ENCODE results near the gene COL26A1.

The COL26A1 gene

DNA sequence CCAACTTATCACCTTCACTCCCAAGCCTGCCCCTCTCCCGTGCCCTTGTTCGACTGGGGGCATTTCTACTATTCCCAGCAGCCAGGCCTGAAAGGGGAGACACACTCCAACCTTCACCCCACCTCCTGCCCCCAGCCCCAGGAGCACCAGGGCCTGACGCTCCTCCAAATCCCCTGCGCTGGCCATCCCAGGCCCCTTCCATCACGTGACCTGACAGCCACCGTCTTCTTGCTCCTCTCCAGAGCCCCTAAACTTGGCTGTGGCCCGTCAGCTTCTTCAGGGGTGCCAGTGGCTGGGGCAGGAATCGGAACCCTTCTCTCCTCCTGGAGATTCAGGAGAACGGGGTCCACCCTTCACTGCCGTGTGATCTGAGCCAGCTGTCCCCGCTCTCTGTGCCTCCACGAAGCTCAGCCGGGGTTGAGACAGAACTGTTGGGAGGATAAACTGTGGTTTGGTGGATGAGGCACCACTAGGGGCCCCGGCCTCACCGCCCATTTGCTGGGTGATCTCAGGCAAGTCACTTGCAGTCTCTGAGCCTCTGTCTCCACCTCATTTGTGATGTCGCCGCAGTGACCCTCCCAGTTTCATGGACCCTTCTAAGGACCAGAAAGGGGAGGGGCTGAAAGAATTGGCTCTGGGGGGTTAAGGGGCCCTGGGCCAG lies 175.4 kb downstream of the COL26A1 start:
- DNase-seq: no peak

DNA sequence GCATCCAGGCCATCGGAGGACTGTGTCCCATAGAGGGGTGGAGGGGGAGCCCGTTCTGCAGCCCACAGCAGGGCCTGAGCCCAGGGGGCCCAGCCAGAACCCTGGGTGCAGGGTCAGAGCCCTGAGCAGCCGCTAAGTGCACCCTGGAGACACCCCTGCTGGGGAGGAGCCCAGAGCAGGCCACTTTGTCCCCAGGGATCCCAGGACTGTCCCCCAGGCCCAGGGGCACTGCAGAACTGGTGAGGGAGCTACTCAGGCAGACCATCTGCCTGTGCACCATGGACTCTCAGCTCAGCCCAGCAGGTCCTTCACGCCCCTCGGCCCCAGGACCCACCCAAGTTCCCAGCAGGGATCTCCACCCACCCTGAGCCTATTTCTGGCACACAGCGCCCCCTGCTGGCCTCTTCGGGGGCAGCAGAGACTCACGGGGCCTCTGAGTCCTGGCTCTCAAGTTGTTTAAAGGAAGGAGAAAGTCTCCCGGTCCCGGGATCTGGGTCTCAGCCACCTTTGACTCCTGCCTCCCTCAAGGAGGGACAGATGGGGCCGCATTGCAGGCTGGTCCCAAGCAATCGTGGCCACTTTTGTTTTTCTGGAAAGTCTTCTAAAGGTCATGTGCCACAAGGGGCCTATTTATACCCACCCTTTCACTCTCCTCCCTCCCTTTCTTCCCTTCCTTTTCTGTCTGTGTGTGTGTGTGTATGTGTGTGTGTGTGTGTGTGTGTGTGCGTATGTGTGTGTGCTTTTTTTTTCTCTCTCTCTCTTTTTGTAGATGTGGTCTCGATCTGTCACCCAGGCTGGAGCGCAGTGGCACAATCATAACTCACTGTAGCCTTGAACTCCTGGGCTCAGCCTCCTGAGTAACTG lies 176.2 kb downstream of the COL26A1 start:
- DNase-seq: no peak

DNA sequence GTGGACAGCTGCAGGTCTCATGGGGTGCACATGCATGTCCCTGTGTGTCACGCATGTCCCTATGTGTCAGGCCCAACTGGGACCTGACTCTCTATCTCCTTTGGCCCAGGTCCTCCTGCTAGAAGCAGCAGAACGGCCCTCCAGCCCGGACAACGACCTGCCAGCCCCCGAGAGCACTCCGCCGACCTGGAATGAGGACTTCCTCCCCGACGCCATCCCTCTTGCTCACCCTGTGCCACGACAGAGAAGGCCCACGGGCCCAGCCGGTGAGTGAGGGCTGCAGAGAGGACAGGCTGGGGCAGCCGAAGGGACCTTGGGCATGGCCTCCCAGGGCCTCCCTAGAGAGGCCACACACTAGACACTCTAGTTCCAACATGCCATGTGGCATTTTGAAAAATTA lies 177.1 kb downstream of the COL26A1 start:
- DNase-seq: no peak

DNA sequence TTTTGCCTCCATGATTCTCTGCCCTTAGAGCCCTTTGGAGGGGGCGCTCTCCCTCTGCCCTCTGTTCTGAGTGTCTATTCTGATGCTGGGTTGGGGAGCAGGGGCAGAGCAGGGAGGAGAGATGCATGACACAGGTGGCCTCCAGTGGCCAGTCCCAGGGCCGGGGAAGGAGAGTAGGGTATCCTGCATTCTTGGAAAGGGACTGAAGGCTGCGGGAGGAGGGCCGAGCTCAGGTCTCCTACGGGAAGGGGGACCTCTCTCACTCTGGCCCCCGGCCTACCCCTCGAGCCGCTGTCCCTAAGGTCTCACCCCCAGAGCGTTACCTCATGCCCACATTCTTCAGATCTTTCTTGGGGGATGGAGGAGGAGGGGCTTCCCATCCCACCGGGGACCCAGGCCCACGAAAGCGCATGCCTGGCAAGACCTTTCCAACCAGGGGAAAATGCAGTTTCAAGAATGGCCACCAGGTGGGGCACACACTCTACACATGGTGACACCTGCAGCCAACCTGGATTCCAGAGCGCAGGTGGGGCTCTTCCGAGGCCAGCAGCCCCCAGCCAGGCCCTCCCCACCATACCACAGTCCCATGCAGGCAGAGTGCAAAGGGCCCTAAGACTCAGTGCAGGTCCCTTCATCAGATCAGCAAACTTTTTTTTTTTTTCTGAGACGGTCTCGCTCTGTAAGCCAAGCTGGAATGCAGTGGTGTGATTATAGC lies 180.0 kb downstream of the COL26A1 start:
- DNase-seq: no peak

DNA sequence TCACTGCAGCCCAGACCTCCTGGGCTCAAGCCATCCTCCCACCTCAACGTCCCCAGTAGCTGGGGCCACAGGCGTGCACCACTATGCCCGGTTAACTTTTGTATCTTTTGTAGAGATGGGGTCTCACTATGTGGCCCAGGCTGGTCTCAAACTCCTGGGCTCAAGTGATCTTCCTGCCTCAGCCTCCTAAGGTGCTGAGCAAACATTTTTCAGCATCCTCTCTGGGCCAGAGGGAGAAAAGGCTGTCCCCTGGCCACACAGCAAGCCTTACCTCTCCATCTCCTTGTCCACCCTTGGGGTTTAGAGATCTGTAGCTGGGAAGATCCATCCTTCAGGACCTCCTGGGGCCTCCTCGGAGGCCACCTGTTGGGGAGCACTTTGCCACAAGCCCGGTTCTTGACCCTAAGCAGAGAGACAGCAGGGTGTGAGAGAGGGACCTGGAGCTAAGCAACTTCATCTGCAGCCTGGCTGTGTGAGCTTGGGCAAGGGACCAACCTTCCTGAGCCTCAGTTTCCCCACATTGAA lies 180.6 kb downstream of the COL26A1 start:
- no peak for DNase-seq

DNA sequence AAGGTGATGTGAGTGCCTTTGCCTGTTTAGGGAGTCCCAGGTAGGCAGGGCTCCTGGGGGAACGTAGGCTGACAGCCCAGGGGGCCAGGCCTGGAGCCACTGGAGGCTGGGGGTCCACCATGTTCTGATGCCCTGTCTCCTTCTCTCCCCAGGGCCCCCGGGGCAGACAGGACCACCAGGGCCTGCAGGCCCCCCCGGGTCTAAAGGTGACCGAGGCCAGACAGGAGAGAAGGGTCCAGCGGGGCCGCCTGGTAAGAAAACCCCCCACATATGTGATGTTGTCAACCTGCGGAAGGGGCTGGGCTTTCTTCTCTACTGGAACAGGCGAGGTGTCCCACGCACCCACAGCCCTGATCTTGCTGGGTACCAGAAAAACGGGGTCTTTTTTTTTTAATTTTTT lies 181.2 kb downstream of the COL26A1 start:
- no peak for DNase-seq

DNA sequence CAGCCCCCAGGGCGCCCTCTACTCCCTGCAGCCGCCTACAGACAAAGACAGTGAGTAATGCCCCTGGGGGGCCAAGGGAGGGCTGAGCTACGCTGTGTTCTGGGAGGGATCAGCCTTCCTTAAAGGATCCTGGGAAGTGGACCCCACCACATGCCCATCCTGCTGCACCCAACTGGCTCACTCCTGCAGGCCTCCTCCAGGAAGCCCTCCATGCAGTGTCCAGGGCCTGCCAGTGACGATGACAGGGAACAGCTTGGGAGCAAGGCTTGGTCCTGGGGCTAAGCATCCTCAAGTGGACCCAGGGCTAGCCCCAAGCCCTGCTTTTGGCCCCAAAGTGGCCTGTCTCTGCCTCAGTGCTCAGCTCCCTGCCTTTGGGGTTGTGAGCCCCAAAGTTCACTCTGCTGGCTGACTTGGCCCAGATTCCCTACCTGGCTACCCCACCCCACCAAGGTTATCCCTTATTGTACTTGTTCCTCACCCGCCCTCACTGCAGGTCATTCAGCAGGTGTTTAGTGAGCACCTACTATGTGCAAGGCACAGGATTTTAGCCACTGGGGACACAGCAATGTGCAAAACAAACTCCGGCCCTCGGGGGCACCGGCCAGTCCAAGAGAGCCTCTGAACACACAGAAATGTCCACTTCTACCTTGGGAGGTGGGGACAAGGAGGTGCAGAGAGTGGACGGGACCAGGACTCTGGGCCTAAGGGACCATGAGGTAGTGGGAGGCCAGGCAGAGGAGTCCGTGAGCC lies 182.9 kb downstream of the COL26A1 start:
- no peak for DNase-seq

DNA sequence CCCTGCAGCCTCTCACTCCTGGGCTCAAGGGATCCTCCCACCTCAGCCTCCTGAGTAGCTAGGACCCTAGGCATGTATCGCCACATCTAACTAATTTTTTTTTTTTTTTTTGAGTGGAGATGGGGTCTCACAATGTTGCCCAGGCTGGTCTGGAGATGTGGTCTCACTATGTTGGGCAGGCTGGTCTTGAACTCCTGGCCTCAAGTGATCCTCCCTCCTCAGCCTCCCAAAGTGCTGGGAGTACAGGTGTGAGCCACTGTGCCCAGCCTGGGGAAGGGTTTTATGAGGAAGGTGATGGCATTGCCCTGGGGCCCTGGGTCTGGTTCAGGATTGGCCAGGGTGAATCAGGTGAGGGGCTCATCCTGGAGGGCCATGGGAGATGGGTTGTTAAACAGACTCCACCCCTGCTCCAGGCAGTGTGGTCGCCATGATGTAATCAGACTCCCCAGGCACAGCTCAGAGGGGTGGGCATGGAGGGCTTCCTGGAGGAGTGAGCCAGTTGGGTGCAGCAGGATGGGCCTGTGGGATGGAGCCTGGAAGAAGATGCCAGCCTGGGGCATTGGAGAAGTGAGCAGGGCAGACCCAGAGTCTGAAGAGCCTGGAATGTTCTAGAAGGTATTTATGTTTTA lies 183.7 kb downstream of the COL26A1 start:
- DNase-seq: no peak

DNA sequence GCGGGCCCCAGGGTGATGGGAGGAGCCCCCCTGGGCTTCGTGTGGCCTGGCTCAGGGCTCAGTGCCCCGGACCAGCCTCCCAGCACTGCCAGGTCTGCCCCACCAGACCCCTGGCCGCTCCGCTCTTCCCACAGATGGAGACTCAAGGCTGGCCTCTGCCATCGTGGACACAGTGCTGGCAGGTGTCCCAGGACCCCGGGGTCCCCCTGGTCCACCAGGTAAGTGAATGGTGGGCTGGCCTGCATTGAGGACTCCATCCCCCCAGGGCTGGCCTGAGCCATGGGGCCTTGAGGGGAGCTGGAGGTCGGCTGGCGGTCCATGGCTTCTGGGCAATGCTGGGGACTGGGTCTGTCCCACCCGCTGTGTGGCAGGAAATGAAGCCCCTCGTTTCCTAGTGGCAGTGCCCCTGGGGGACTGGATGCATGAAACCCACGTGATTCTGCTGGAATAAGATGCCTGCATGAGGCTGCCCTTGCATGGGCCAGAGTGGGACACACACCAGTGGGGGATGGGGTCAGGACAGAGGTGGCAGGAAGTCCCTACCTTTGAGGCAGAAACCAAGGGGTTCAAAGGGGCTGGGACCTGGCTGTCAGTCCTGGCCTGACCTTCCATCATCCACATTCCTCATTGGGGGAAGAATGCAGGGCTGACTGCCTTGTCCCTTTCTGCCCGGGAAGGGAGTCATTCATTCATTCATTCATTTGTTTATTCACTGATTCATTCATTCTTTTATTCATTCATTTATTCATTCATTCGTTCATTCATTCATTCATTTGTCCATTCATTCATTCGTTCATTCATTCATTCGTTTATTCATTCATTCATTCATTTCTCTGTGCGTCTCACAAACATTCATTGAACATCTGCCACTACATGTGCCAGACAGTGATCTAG lies 184.6 kb downstream of the COL26A1 start:
- no peak for DNase-seq

DNA sequence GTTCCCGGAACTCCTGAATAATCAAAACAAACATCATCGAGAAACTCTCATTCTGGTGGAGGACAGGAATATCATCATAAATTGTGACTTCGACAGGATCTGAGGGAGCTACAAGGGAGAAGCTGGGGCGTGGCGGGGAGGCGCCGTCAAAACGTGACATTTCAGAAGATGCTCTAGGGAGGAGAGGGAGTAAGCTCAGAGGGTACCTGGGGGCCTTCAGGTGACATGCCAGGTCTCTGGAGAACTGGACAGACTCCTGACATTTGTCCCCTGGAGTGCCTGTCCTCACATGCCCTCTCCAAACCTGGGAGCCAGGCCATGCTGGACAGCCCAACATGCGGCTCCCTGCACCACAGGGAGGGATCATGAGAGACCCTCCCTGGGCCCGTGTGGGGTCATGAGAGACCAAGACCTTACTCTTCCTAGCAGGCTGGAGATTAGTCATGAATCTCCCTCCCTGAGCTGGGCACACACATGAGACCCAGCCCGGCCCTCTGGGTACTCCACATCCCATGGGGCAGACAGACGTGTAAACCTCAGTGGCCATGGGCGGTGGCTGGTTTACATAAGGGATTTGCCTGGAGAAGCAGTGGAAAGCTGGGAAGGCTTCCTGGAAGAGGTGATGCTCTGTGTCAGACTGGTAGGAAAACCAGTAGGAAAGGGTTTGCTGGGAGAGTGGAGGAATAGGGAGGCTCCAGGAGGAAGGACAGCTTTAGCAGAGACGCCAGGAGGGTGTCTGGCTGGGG lies 185.4 kb downstream of the COL26A1 start:
- DNase-seq: no peak

DNA sequence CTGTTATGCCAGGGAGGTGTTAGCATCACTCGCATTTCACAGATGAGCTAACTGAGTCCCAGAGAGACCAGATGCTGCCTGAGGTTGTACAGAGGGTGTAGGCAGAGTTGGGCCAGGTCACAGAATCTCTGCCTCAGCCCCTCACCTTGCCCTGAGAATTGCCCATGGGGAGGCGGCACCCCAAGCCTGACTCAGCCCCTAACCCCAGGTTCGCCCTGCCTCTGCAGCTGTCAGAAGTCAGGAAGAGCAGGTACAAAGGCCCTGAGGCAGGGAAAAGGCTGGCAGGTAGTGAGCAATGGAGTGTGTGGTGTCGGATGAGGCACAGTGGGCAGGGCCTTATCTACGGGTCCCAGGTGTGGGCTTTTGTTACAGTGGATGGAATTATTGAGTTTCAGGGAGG lies 187.1 kb downstream of the COL26A1 start:
- DNase-seq: no peak

DNA sequence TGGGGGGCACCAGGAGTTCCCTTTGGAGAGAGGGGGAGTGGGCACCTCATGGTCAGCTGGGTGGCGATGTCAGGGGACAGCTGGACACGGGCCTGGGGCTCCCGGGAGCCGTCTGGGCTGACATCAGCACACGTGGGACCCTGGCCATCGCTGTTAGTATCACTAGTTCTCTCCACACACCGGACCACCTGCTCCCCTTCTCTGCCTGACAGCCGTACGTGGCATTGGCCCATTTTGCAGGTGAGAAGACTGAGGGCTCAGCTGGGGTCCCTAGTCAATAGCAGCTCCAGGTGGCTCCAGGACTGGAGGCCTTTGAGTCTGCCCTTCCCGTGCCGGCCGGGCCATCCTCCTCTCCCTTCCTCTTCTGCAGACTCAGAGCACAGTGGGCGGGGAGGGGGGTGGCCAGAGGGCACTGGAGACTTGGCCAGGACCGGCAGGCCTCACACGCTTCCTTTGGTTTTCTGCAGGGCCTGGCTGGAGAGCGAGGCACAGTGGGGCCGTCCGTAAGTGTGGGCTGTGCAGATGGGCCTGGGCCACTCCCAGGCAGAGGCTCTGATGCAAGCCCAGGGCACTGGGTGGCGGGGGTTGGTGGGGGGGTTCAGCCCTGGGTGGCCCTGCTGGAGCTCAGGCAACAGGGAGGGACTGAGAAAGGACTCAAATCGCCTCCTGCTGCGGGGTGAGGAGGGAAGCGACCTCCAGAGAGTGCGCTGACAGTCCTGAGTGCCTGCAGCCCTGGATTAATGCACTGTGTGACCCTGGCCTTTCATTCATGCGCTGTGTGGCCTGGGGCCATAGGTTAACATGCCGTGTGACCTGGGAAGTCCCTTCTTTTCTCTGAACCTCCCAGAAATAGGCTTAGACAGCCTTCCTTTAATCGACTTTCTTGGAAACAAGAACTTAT lies 188.2 kb downstream of the COL26A1 start:
- DNase-seq: no peak

DNA sequence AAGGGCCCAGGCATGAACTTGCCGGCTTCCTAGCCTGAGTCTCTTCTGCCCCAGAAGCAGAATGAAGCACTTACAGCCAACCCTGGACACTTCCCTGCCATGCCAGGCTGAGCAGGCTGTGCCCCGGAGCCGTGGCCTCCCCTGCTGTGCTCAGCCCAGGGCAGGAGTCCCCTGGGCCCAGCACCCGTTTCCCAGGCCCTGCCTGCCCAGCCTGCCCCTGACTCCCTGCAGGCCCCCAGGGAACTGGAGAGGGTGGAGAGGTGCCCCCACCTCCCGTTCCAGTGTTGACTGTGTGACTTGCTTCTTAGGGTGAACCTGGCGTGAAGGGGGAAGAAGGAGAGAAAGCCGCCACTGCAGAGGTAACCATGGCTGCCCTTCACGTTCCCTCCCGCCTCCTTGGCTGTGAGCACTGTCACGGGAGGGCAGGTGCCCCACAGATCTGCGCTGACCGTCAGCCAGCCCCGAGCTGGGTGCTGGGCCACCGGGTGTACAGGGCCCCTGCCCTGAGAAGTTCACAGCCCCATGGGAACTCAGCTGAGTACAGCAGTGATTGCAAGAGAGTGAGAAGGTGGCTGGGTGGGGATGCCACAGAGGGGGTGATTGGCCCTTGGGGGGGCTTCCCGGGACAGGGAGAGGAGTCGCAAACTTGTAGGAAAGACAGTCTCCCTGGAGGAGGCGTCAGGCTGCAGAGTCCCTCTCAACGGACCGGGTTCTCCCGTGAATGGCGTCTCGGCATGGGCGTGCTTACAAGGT lies 190.5 kb downstream of the COL26A1 start:
- DNase-seq: no peak

DNA sequence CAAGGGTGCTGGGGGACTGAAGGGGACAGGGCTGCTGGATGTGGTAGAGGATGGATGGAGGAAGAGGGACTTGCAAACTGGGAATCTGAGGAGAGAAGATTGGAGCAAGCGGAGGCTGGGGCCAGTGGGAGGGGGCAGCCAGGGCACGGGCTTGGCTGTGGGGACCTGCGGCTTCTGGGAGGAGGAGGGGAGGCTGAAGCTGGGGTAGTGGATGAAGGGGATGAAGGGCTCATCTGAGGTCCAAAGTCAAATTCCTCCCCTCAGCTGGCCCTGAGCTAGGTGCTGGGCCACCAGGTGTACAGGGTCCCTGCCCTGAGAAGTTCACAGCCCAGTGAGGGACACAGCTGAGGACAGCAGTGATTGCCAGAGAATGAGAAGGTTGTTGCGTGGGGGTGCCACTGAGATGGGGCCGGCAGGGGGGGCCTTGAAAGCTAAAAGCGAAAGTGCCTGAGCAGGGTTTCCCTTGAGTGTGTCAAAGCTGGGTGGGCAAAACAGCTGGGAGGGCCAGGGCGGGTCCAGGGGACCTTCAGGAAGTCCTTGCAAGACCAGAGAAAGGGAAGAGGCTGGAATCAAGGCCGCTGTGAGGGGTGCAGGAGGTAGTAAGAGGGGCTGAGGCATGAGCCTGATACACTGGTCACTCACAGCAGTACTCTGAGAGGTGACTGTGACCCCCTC lies 191.2 kb downstream of the COL26A1 start:
- DNase-seq: no peak

DNA sequence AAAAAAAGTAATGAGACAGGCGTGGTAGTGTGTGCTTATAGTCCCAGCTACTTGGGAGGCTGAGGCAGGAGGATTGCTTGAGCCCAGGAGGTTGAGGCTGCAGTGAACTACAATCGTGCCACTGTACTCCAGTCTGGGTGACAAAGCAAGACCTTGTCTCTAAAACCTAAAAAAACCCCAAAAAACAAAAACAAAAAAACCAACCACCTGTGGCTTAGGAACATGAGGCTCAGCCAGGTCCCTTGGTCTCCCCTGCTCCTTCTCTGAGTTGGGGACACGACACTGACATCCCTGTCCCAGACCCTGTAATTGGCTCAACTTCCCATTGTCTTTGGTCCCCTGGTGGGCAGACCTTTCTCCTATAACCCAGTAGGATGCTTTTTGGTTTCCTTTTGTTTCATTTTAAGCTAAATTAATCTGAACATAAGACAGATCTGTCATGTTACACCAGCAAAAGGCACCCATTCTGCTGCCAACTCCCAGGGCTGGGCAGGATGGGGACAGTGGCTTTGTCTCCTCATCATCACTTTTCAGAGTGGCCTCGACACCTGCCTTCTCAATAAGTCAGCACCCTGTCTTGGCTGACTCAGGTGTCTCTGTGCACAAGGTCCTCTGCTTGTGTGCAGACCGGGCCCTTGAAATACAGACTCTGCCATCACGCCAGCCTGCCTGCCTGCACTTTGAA lies 192.1 kb downstream of the COL26A1 start:
- no peak for DNase-seq

DNA sequence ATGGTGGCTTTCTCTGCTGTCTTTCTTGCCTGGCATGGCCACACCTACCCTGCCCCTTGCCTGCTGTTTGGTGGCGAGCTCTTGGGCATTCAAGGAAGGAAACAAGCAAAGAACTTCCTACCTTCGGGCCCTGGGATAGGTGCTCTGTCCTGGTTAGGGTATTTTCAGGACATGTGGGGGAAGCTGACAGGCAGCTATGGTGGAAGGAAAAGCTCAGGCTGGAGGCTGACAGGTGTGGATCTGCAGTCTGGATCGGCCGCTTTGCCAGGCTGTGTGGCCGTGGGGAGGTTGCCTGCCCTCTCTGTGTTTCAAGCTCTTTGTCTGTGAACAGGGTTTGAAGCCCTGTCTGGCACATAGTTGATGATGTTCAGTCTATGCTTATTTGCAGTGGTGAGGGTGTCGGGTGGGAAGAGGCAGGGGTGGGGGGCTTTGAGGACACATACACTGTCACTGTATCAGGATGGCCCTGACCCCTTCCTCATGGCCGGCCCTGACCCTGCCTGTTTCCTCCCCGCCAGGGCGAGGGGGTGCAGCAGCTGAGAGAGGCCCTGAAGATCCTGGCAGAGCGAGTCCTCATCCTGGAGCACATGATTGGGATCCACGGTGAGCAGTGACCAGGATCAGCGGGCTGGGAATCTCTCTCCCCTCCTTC lies 192.7 kb downstream of the COL26A1 start:
- DNase-seq: no peak

DNA sequence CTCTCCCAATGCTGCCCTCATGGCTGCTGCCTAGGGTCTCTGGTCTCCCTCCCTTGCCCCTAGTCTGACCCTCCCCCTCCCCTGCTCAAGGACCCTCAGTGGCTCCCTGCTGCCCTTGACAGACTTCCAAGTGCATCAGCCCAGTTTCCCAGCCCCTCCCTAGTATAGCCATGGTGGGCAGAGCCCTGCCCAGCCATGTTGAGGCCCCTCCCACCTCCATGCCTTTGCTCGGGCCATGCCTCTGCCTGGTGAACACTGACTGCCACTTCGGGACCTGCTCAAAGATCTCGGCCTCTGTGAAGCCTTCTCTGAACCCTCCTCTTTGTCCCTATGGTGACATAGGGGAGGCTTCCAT lies 193.2 kb downstream of the COL26A1 start:
- DNase-seq: no peak

Data from NCI-H1436 treated with DMSO at 0.1 percent for 48 hours (cell line).